Measurements from ENCODE around the gene RNF215.

DNA sequence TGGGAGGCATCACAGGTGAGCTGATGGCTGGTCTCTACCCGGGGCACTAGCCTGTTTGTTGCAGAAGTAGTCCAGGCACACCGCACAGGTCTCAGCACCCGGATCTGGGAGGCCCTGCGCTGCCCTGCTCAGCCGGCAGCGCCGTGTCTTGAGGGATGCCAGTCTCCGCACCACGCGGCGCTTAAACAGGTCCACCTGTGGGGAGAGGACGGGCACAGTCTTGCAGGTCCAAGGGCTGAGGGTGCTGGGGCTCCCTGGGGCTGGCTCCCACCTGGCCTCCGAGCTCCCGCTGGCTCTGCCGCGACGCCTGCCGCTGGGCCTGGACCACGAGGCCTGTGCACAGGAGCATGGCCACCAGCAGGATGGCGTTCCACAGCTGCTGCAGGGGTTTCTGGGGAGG lies 7.2 kb downstream of the RNF215 start:
- TF ChIP-seq POLR2A (IDR thresholded peaks at IDR 0.05) (no peak), CTCF (IDR thresholded peaks at IDR 0.05) (no peak), POLR2AphosphoS5 (IDR thresholded peaks at IDR 0.05) (no peak)

Measured in breast epithelium (tissue), 3 donors.